ENCODE results near the gene SERPINA4. TPM values are rescaled to one million over a fixed set of nuclear protein-coding genes. Genes with fewer than 3 reads are reported as not detected.

Gene SERPINA4
- total and polyA plus RNA-seq, 2 of the 8 experiments (the other 6 are each of a cell fraction or from before 2014, with no cell fraction given): not detected

- Histone ChIP-seq H3K23ac (ENCODE audit: insufficient read length) (no peak overlapping the region), H3K14ac (ENCODE audit: insufficient read length) (no peak overlapping the region), H4K5ac (ENCODE audit: insufficient read length, low read depth, low read length) (no peak overlapping the region), H3K9me3 (ENCODE audit: insufficient read depth in 2 of 2, low read depth in 1 of 2, low read length in 1 of 2) (no peaks in the 10 kb centered on the region), H3K18ac (ENCODE audit: extremely low read depth, low read length) (no peak overlapping the region), H3K4ac (replicated peaks; ENCODE audit: insufficient read length, low read depth, low read length) (no peak overlapping the region), H3K79me1 (ENCODE audit: low read depth, low read length) (no peaks in the 10 kb centered on the region), H3K9ac (replicated peaks in 1 of 4; ENCODE audit: extremely low read depth in 1 of 4, low read depth in 3 of 4, low read length in 3 of 4) (no peak overlapping the region), H4K20me1 (replicated peaks in 1 of 2; ENCODE audit: control insufficient read depth in 1 of 2, insufficient read depth in 2 of 2, low read length in 2 of 2) (no peaks in the 10 kb centered on the region), H4K8ac (ENCODE audit: extremely low read depth, insufficient read depth, low read length) (peak overlapping the region; percentile 36; the same call in 1 of the 2 replicates), H3K79me2 (ENCODE audit: control insufficient read depth in 1 of 2, insufficient read depth in 2 of 2, low read length in 2 of 2) (no peaks in the 10 kb centered on the region), H3K27me3 (replicated peaks in 1 of 4; ENCODE audit: control insufficient read depth in 3 of 4, extremely low read depth in 1 of 4, insufficient read depth in 3 of 4, low read length in 3 of 4) (no peaks in the 10 kb centered on the region), H2BK20ac (ENCODE audit: low read length) (no peak overlapping the region), H4K91ac (replicated peaks; ENCODE audit: insufficient read length, low read length) (peak overlapping the region; percentile 18), H2BK5ac (ENCODE audit: low read depth, low read length) (no peak overlapping the region), H3K4me3 (ENCODE audit: extremely low read depth in 1 of 4, insufficient read depth in 2 of 4, low read depth in 3 of 4, low read length in 4 of 4) (no peak overlapping the region), H2BK12ac (ENCODE audit: low read depth, low read length) (no peak overlapping the region), H2AK5ac (ENCODE audit: low read depth, low read length) (no peak overlapping the region), H3K23me2 (ENCODE audit: low read depth, low read length) (no peaks in the 10 kb centered on the region), H2BK120ac (replicated peaks; ENCODE audit: low read depth, low read length) (no peak overlapping the region), H2AFZ (ENCODE audit: low read length) (no peak overlapping the region), H3K4me2 (ENCODE audit: insufficient read depth in 1 of 2, low read depth in 2 of 2, low read length in 2 of 2) (no peak overlapping the region), H3K4me1 (replicated peaks in 1 of 4; ENCODE audit: control insufficient read depth in 3 of 4, insufficient read depth in 4 of 4, low read length in 3 of 4) (no peaks in the 10 kb centered on the region), H3K56ac (replicated peaks; ENCODE audit: insufficient read length, low read depth, low read length) (no peak overlapping the region), H3K36me3 (ENCODE audit: control insufficient read depth in 2 of 4, insufficient read depth in 4 of 4, low read length in 3 of 4) (no peaks in the 10 kb centered on the region), H3K27ac (ENCODE audit: low read depth, low read length) (no peak overlapping the region), H2BK15ac (ENCODE audit: low read length) (no peak overlapping the region)
- FAIRE-seq: no peak
- WGBS, 2 experiments (ENCODE audit: extremely low coverage in 1 of 2, insufficient coverage in 1 of 2, insufficient read length in 1 of 2, insufficient replicate concordance in 2 of 2, low coverage in 1 of 2, low lambda C conversion rate in 2 of 2, missing lambda C conversion rate in 1 of 2): 86% methylated on average over 16 of the region's 16 CpGs; no CpG with 5 or more reads in 1 of the 2 experiments
- no peak for DNase-seq (ENCODE audit: low read depth in 1 of 2, low spot score in 2 of 2)
- ChIA-PET POLR2A (ENCODE audit: partially characterized antibody) (no interaction called here), CTCF (ENCODE audit: partially characterized antibody) (interaction anchor here (1.0 to 2.1 kb wide), 6 partner anchors 13 to 77 kb away, joined by 3 to 5 read pairs (median 4); no protein-coding TSS in a partner anchor)
- TF ChIP-seq NANOG (IDR thresholded peaks at IDR 0.05; ENCODE audit: insufficient read depth, low read depth, low read length, poor library complexity, severe bottlenecking): no peak
- no peak for TF ChIP-seq EP300 (IDR thresholded peaks at IDR 0.05; ENCODE audit: borderline replicate concordance in 1 of 2, low read depth in 2 of 2, low read length in 2 of 2)
- TF ChIP-seq KDM1A (IDR thresholded peaks at IDR 0.05; ENCODE audit: borderline replicate concordance, low read length): no peak
- TF ChIP-seq EGR1 (IDR thresholded peaks at IDR 0.05; ENCODE audit: borderline replicate concordance, low read depth, low read length): no peak
- no peak for TF ChIP-seq SIRT6 (IDR thresholded peaks at IDR 0.05; ENCODE audit: low read length)
- no peak for TF ChIP-seq BCL11A (IDR thresholded peaks at IDR 0.05; ENCODE audit: low read depth in 2 of 2, low read length in 2 of 2)
- no peak for TF ChIP-seq FOSL1 (IDR thresholded peaks at IDR 0.05; ENCODE audit: insufficient read depth, low read depth, low read length)
- TF ChIP-seq RXRA (IDR thresholded peaks at IDR 0.05; ENCODE audit: insufficient read depth, low read depth, low read length): no peak
Measured at GRCh38 chr14:94562941-94563883, 2.0 kb downstream of the SERPINA4 start.

Measured in H1 (cell line).